Activated CD8-positive, alpha-beta T cell treated with anti-CD3 and anti-CD28 coated beads for 36 hours (primary cell): ENCODE results near the gene CCDC63. TPM values are rescaled to one million over a fixed set of nuclear protein-coding genes. Genes with fewer than 3 reads are reported as not detected.

Experiments used
- ATAC-seq: fragments of 200-7000 bp; cut with Tn5 transposase; one replicate; pipeline ENCODE4 v1.10.0; 2021; ENCODE audit warnings: mild to moderate bottlenecking, moderate library complexity
- CTCF ChIA-PET: fragments of 350-600 bp; sonication (Branson Sonifier 250); formaldehyde crosslinking; loops from one replicate; lab custom pipeline; 2021; ENCODE audit warnings: antibody characterized with exemption; lab: Charles Lee
- POLR2A ChIA-PET: fragments of 350-600 bp; sonication (Branson Sonifier 250); formaldehyde crosslinking; loops from one replicate; lab custom pipeline; 2021; ENCODE audit warnings: antibody characterized with exemption; lab: Charles Lee
- DNase-seq: peaks from one replicate; pipeline ENCODE4 v3.0.0-alpha.2; 2020
- H3K27ac Mint-ChIP-seq: one replicate; pipeline ENCODE4 v1.8.0; 2021; ENCODE audit warnings: mild to moderate bottlenecking, mixed read lengths
- H3K27me3 Mint-ChIP-seq: one replicate; pipeline ENCODE4 v1.8.0; 2021; ENCODE audit warnings: mixed read lengths
- H3K36me3 Mint-ChIP-seq: one replicate; pipeline ENCODE4 v1.8.0; 2021; ENCODE audit warnings: low read depth, mixed read lengths
- H3K4me1 Mint-ChIP-seq: one replicate; pipeline ENCODE4 v1.8.0; 2021; ENCODE audit warnings: low read depth, mixed read lengths
- H3K4me3 Mint-ChIP-seq: one replicate; pipeline ENCODE4 v1.8.0; 2021; ENCODE audit warnings: mild to moderate bottlenecking, moderate library complexity, mixed read lengths
- H3K9me3 Mint-ChIP-seq: one replicate; pipeline ENCODE4 v1.8.0; 2021; ENCODE audit warnings: mixed read lengths
- CTCF ChIP-seq: fragments of 200-600 bp; IDR thresholded peaks from one replicate; pipeline ENCODE4 v1.8.0; 2022; ENCODE audit warnings: antibody characterized with exemption, mild to moderate bottlenecking
- intact Hi-C: fragments of 100-400 bp; cut with micrococcal nuclease; formaldehyde crosslinking; loops from one replicate; pipeline ENCODE4 v1.10.0; 2022
- total RNA-seq, 2 experiments: library from RNA; stranded (reverse); gene quantifications; one replicate each; pipeline ENCODE4 v1.2.3, GENCODE V29; 2021

Gene CCDC63
- total RNA-seq, 2 experiments from 2014 or later = not detected

GRCh38 chr12:110917467-110917866 lies 70.7 kb downstream of the CCDC63 start:
- Mint-ChIP-seq H3K36me3 (no peaks in the 10 kb centered on the region), H3K4me1 (no peaks in the 10 kb centered on the region), H3K27ac (no peak overlapping the region), H3K9me3 (no peaks in the 10 kb centered on the region), H3K27me3 (no peaks in the 10 kb centered on the region), H3K4me3 (no peak overlapping the region)
- ATAC-seq (no peak), DNase-seq (no peak)
- POLR2A ChIA-PET = no interaction called here
- no peak for TF ChIP-seq CTCF
- CTCF ChIA-PET = no interaction called here
- intact Hi-C loops = no loop called here

- no peaks in the 10 kb centered on the region for H3K36me3 Mint-ChIP-seq
- H3K4me1 Mint-ChIP-seq = no peaks in the 10 kb centered on the region
- ATAC-seq (no peak), DNase-seq (no peak)
- intact Hi-C loops = no loop called here
- POLR2A ChIA-PET = no interaction called here
- H3K4me3 Mint-ChIP-seq = no peak overlapping the region
- no peaks in the 10 kb centered on the region for H3K27me3 Mint-ChIP-seq
- no peak for TF ChIP-seq CTCF
- H3K9me3 Mint-ChIP-seq = no peaks in the 10 kb centered on the region
- no peak overlapping the region for H3K27ac Mint-ChIP-seq
- CTCF ChIA-PET = no interaction called here
Measured at GRCh38 chr12:110917961-110918360, 71.2 kb downstream of the CCDC63 start.

DNA sequence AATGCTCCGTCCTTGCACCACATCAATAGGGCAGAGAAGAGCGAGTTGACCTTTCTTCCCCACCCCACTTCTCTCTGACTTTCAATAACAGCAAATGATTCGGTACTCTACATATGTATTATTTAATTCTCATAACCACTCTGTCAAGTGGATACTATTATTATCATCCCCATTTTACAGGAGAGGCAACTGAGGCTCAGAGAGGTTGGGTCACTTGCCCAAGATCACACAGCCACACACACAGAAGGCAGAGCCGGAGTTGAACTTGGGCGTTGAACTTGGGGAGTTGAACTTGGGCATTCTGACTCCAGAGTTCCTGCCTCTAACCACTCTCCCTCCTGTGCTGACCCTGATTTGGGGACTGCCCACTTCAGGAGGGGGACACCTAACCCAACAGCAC lies 72.9 kb downstream of the CCDC63 start:
- CTCF ChIA-PET = no interaction called here
- TF ChIP-seq CTCF = no peak
- Mint-ChIP-seq H3K36me3 (no peaks in the 10 kb centered on the region), H3K4me1 (no peaks in the 10 kb centered on the region), H3K9me3 (no peaks in the 10 kb centered on the region), H3K4me3 (no peak overlapping the region), H3K27me3 (no peaks in the 10 kb centered on the region), H3K27ac (no peak overlapping the region)
- intact Hi-C loops = no loop called here
- no peak for ATAC-seq
- POLR2A ChIA-PET = no interaction called here
- DNase-seq = no peak

GRCh38 chr12:110920324-110920910 lies 73.6 kb downstream of the CCDC63 start, which contains the start of gene MYL2:
TSS of gene MYL2 (minus strand) at chr12:110920579. CDS start at chr12:110920529, 50 bp downstream.
- no peak for ATAC-seq
- TF ChIP-seq CTCF = no peak
- ChIA-PET POLR2A (no interaction called here), CTCF (no interaction called here)
- H3K27ac Mint-ChIP-seq = no peak within 1 kb of the TSS
- H3K4me3 Mint-ChIP-seq = no peak within 1 kb of the TSS
- H3K9me3 Mint-ChIP-seq = no peaks in the 10 kb centered on the region
- intact Hi-C loops = no loop called here
- H3K4me1 Mint-ChIP-seq = no peaks in the 10 kb centered on the region
- H3K27me3 Mint-ChIP-seq = peaks cover 2% of the 10 kb centered on the region
- no peaks in the 10 kb centered on the region for H3K36me3 Mint-ChIP-seq
- no peak for DNase-seq

DNA sequence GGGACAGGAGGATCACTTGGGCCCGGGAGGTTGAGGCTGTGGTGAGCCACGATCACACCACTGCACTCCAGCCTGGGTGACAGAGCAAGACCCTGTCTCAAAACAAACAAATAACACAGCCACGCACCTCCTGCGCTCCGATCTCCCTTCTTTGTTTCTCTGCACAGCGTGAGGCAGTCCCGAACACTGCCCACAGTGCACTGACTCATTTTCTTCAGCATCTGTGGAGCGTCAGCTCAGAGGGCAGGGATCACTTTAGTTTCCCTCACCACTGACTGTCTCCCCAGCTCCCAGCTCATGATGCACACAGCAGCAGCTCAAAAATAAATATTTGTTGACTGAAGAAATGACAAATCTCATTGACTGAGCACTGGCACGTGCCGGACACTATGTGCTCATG lies 74.5 kb downstream of the CCDC63 start:
- peaks cover 2% of the 10 kb centered on the region for H3K27me3 Mint-ChIP-seq
- ChIA-PET POLR2A (no interaction called here), CTCF (no interaction called here)
- no peaks in the 10 kb centered on the region for H3K36me3 Mint-ChIP-seq
- no peak for TF ChIP-seq CTCF
- ATAC-seq (no peak), DNase-seq (no peak)
- no peaks in the 10 kb centered on the region for H3K4me1 Mint-ChIP-seq
- H3K9me3 Mint-ChIP-seq = no peaks in the 10 kb centered on the region
- no peak overlapping the region for H3K27ac Mint-ChIP-seq
- H3K4me3 Mint-ChIP-seq = no peak overlapping the region
- intact Hi-C loops = no loop called here
